ENCODE data around the gene MCTP1. TPM values are rescaled to one million over a fixed set of nuclear protein-coding genes. Genes with fewer than 3 reads are reported as not detected.

Gene MCTP1
- total RNA-seq, 2 donors from 2014 or later: 3.3 to 5.0 TPM

DNA sequence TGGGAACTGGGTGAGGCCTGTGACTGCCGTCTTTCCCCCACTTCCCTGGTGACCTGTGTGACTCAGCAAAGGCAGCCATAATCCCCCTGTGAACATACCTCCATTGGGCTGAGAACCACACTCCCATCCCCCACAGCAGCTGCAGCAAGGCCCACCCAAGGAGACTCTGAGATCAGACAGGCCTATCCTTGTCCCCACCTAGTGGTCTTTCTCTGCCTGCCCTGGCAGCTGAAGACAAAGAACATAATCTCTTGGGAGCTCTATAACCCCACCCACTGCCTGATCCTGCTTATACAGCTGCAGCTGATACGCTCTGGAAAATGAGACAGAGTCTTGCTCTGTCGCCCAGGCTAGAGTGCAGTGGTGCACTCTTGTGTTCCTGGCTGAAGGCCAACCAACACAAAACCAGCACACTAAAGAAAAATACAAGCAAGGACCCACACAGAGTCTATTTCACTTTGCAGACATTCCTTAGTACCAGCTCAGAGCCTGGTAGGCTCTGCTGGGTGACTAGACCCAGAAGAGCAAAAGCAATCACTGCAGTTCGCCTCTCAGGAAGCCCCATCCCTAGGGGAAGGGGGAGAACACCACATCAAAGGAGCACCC, 106.7 kb downstream of the MCTP1 start:
- Histone ChIP-seq H3K4me3 (no peak overlapping the region), H3K27me3 (replicated peaks; ENCODE audit: insufficient read depth) (no peaks in the 10 kb centered on the region), H3K36me3 (no peaks in the 10 kb centered on the region), H3K27ac (no peak overlapping the region), H3K4me1 (replicated peaks) (no peaks in the 10 kb centered on the region), H3K9me3 (no peaks in the 10 kb centered on the region)
- DNase-seq (ENCODE audit: low spot score): no peak
- intact Hi-C loops (cut with DNase I): no loop called here
- TF ChIP-seq POLR2AphosphoS5 (IDR thresholded peaks at IDR 0.05) (no peak), POLR2A (IDR thresholded peaks at IDR 0.05) (no peak)
- TF ChIP-seq, protein P1, sequence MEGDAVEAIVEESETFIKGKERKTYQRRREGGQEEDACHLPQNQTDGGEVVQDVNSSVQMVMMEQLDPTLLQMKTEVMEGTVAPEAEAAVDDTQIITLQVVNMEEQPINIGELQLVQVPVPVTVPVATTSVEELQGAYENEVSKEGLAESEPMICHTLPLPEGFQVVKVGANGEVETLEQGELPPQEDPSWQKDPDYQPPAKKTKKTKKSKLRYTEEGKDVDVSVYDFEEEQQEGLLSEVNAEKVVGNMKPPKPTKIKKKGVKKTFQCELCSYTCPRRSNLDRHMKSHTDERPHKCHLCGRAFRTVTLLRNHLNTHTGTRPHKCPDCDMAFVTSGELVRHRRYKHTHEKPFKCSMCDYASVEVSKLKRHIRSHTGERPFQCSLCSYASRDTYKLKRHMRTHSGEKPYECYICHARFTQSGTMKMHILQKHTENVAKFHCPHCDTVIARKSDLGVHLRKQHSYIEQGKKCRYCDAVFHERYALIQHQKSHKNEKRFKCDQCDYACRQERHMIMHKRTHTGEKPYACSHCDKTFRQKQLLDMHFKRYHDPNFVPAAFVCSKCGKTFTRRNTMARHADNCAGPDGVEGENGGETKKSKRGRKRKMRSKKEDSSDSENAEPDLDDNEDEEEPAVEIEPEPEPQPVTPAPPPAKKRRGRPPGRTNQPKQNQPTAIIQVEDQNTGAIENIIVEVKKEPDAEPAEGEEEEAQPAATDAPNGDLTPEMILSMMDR (IDR thresholded peaks at IDR 0.05): no peak
- WGBS: 40% methylated on average over 4 of the region's 4 CpGs

DNA sequence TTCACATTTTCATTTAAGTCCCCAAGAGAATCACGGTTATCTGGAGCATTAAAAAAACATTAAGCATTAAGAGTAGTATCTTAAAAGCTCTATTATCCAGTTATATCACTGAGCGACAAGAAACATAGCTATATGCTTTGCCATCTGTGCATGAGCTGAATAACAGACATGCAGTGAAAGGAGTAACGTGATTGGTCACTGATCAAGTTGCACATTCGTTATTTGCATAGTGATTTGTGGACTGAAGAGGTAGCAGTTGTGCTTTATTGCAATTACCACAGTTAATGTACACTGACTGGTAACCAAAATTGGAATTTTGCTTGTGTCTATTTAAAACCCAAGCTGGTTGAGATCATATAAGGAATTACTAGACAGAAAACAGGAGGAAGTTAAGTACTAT, 107.4 kb downstream of the MCTP1 start:
- DNase-seq (ENCODE audit: low spot score): no peak
- intact Hi-C loops (cut with DNase I): no loop called here
- WGBS: 72% methylated on average over 4 of the region's 4 CpGs
- Histone ChIP-seq H3K36me3 (no peaks in the 10 kb centered on the region), H3K4me1 (replicated peaks) (no peaks in the 10 kb centered on the region), H3K27ac (no peak overlapping the region), H3K4me3 (no peak overlapping the region), H3K9me3 (no peaks in the 10 kb centered on the region), H3K27me3 (replicated peaks; ENCODE audit: insufficient read depth) (no peaks in the 10 kb centered on the region)
- TF ChIP-seq POLR2AphosphoS5 (IDR thresholded peaks at IDR 0.05): no peak
- TF ChIP-seq POLR2A (IDR thresholded peaks at IDR 0.05): no peak
- TF ChIP-seq, protein P1 (IDR thresholded peaks at IDR 0.05): no peak

- Histone ChIP-seq H3K36me3 (no peaks in the 10 kb centered on the region), H3K27me3 (replicated peaks; ENCODE audit: insufficient read depth) (no peaks in the 10 kb centered on the region), H3K4me3 (no peak overlapping the region), H3K9me3 (no peaks in the 10 kb centered on the region), H3K27ac (no peak overlapping the region), H3K4me1 (replicated peaks) (no peaks in the 10 kb centered on the region)
- DNase-seq (ENCODE audit: low spot score): no peak
- WGBS: 74% methylated on average over 3 of the region's 3 CpGs
- intact Hi-C loops (cut with DNase I): no loop called here
- TF ChIP-seq, protein P1 (IDR thresholded peaks at IDR 0.05): no peak
- TF ChIP-seq POLR2AphosphoS5 (IDR thresholded peaks at IDR 0.05): no peak
- no peak for TF ChIP-seq POLR2A (IDR thresholded peaks at IDR 0.05)
Measured at GRCh38 chr5:95175106-95175505, 109.8 kb downstream of the MCTP1 start.

DNA sequence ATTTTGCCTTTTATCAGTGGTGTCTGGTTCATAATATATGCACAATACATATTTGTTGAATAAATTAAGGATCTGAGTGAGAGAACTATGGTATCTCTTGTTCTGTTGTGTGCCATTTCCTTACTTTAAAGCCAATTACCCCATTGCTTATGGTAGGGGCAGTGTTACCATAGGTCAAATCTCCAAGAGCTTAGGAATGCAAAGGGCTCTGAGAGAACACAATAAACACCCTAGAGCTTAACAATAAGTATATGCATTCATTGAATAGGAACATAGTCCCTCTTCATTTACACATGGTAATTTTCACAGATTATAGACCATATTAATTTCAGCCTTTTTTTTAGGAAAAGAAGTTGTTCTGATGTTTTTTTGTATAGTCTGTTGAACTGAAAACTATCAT, 112.2 kb downstream of the MCTP1 start:
- no peak for DNase-seq (ENCODE audit: low spot score)
- Histone ChIP-seq H3K27me3 (replicated peaks; ENCODE audit: insufficient read depth) (no peaks in the 10 kb centered on the region), H3K9me3 (no peaks in the 10 kb centered on the region), H3K36me3 (no peaks in the 10 kb centered on the region), H3K4me3 (no peak overlapping the region), H3K4me1 (replicated peaks) (no peaks in the 10 kb centered on the region), H3K27ac (no peak overlapping the region)
- intact Hi-C loops (cut with DNase I): no loop called here
- TF ChIP-seq POLR2AphosphoS5 (IDR thresholded peaks at IDR 0.05): no peak
- no peak for TF ChIP-seq POLR2A (IDR thresholded peaks at IDR 0.05)

GRCh38 chr5:95164861-95165260, 120.0 kb downstream of the MCTP1 start:
- no peak for TF ChIP-seq POLR2AphosphoS5 (IDR thresholded peaks at IDR 0.05)
- TF ChIP-seq, protein P1 (IDR thresholded peaks at IDR 0.05): no peak
- no peak for TF ChIP-seq POLR2A (IDR thresholded peaks at IDR 0.05)
- no peaks in the 10 kb centered on the region for H3K27me3 ChIP-seq (replicated peaks; ENCODE audit: insufficient read depth)
- no peak for DNase-seq (ENCODE audit: low spot score)
- WGBS: 93% methylated on average over 2 of the region's 2 CpGs
- intact Hi-C loops (cut with DNase I): no loop called here
- no peak overlapping the region for H3K27ac ChIP-seq
- H3K4me3 ChIP-seq: no peak overlapping the region
- H3K36me3 ChIP-seq: no peaks in the 10 kb centered on the region
- no peaks in the 10 kb centered on the region for H3K9me3 ChIP-seq
- H3K4me1 ChIP-seq (replicated peaks): no peaks in the 10 kb centered on the region
